GM21423 (cell line): Measurements from ENCODE around the gene TMEM14A.
"Not testable (repeated sequence)": the region's sequence is repeated elsewhere in the genome, so short reads cannot be mapped to it uniquely, and the experiment has no call there.

Source experiments
- ATAC-seq: cut with Tn5 transposase; IDR thresholded peaks from one replicate; pipeline ENCODE4 v1.9.1; 2021; ENCODE audit warnings: mild to moderate bottlenecking, moderate library complexity; ENCODE audit not compliant: unreplicated experiment

The TMEM14A gene

DNA sequence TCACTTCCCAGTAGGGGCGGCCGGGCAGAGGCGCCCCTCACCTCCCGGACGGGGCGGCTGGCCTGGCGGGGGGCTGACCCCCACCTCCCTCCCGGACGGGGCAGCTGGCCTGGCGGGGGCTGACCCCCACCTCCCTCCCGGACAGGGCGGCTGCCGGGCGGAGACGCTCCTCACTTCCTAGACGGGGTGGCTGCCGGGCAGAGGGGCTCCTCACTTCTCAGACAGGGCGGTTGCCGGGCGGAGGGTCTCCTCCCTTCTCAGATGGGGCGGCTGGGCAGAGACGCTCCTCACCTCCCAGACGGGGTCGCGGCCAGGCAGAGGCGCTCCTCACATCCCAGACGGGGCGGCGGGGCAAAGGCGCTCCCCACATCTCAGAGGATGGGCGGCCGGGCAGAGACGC, 15.0 kb upstream of the TMEM14A start:
- ATAC-seq, result not testable (repeated sequence)

DNA sequence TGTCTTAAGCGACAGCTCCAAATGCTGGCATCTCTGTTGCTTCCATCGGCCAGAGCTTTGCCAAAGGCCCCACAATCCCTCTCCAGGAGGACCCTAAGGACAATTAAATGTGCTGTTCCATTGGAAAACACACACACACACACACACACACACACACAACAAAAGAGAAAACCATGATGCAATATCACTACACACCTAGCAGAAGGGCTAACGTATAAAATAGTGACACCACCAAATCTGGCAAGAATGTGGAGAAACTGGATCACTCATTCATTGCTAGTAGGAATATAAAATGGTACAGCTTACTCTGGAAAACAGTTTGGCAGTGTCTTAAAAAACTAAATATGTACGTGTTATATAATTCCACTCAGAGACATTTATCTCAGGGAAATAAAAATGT, 13.0 kb upstream of the TMEM14A start:
- ATAC-seq, result no peak

DNA sequence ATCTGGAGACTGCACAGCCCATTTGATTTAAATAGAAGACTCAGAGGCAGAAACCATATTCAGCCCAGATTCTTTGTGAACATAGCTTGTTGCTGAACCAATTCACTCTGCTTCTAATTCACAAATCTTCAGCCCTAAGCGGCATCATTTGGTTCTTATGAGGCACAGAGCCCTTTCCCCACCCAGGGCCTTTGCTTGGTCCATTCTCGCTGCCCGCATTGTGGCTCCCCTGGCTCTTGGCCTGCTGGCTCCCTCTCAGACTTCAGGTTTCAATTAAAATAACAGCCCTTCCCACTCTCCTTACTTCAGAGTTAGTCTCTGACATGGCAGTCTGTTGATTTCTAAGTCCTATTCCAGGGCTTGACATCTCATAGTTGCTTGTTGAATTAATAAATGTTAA, 9.4 kb upstream of the TMEM14A start:
- no peak for ATAC-seq

- ATAC-seq, result no peak
These were observed 8.9 kb upstream of the TMEM14A start for GRCh38 chr6:52662031-52662430.

GRCh38 chr6:52663120-52663935, 7.6 kb upstream of the TMEM14A start:
- peak; percentile 36 for ATAC-seq

- ATAC-seq, result no peak
These were observed 7.1 kb upstream of the TMEM14A start for GRCh38 chr6:52663936-52664185.

GRCh38 chr6:52664186-52664990, 6.5 kb upstream of the TMEM14A start:
- ATAC-seq, result peak; percentile 90

GRCh38 chr6:52664991-52665686, 5.8 kb upstream of the TMEM14A start:
- ATAC-seq, result no peak

GRCh38 chr6:52666071-52666470, 4.8 kb upstream of the TMEM14A start:
- no peak for ATAC-seq

DNA sequence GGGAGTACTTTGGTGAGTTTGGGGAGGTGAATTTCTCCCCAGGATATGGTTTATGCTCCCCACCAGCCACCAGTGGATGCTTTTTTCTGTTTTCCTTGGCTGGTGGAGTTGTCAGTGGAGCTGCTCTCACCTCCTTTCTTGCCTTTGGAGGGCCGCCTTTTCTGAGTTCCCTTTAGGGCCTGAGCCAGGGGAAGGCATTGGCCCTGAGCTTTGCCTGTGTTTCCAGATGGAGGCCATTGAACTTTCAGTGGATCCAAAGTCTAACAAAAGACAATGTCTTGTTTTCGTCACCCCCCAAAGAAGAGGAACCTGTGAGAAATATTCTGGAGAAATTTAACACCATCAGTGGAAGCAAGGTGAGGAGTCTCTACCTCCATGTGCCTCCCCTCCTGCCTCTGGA, 4.4 kb upstream of the TMEM14A start:
- ATAC-seq, result no peak

- no peak for ATAC-seq
These were observed 3.3 kb upstream of the TMEM14A start for GRCh38 chr6:52667572-52667971.

DNA sequence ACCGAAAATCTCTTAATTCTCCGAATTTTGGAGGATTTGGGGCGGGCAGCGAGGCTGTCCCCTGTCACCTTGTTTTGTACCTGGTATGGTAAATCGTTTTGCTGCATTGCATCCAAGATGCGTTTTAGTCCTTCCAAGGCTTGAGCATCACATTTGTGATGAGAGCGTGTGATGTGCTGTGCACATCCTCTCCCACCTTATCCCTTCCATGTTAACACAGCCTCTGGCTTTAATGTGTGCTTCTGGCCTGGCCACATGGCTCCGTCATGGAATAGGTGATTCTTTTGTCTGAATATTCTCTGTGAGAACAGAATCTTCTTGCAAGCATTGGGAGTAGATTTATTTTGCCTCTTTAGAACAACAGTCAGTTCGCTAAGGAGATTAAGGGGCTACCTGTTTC, 763 bp downstream of the TMEM14A start:
- ATAC-seq, result no peak

- ATAC-seq, result no peak
These were observed 1.6 kb downstream of the TMEM14A start for GRCh38 chr6:52672412-52673025.

DNA sequence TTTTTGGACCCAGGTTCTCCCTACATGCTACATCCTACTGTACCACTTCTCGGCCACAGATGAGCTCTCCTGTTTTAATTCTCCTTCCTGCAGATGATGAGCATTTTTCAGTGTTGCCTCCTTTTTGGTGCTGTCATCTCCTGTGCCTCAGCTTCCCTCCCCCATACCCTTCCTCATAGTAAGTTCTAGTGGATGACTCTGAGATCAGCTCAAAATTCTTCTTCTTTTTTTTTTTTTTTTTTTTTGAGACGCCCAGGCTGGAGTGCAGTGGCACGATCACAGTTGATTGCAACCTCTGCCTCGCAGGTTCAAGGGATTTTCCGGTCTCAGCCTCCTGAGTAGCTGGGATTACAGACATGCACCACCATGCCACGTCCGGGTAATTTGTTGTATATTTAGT, 3.8 kb downstream of the TMEM14A start:
- no peak for ATAC-seq

GRCh38 chr6:52675372-52675771, 4.5 kb downstream of the TMEM14A start:
- no peak for ATAC-seq

GRCh38 chr6:52676631-52677030, 5.7 kb downstream of the TMEM14A start:
- not testable (repeated sequence) for ATAC-seq

DNA sequence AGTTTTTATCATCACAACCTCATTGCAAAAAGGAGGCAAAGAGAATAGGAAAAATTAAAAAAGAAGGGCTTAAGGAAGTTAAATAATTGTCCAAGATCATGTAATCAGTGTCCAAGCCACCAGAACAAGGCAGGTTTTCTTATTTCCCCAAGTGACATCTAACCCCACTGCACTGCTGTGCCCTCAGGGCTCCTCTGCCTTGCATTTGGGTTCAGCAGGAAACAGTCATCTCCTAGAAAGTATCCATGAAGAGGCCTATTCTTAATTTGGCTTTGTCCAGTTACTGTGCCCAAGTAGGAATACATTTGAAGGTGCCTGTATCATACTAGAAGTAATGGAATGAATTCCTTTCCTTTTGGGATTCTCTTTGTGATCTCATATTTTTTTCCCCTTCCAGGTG, 10.5 kb downstream of the TMEM14A start:
- ATAC-seq, result no peak

GRCh38 chr6:52686878-52687699, 16.2 kb downstream of the TMEM14A start:
- ATAC-seq, result no peak

- ATAC-seq, result no peak
These were observed 18.9 kb downstream of the TMEM14A start for GRCh38 chr6:52689857-52690256.

- no peak for ATAC-seq
These were observed 20.8 kb downstream of the TMEM14A start for GRCh38 chr6:52691718-52692117.

DNA sequence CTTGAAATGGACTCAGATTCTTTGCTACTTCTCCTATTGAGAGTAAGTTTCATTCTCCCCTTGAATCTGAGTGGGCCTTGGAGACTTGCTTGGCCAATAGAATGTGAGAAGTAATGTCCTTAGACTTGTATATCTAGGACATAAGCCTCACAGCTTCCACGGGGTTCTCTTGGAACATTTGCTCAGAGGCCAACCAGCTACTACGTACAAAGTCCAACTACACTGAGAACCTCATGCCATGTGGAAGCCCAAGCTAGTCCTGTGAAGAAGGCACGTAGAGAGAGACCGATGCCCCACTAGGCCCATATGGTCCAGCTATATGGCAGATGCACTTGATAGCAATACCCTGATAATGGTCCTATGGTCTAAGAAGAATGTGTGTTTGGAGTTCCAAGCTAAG, 22.9 kb downstream of the TMEM14A start:
- no peak for ATAC-seq
